Measurements from ENCODE around the gene USP36. TPM values are rescaled to one million over a fixed set of nuclear protein-coding genes. Genes with fewer than 3 reads are reported as not detected.

Gene USP36
- total RNA-seq, 2 experiments from 2014 or later: 47.2 to 144 TPM

DNA sequence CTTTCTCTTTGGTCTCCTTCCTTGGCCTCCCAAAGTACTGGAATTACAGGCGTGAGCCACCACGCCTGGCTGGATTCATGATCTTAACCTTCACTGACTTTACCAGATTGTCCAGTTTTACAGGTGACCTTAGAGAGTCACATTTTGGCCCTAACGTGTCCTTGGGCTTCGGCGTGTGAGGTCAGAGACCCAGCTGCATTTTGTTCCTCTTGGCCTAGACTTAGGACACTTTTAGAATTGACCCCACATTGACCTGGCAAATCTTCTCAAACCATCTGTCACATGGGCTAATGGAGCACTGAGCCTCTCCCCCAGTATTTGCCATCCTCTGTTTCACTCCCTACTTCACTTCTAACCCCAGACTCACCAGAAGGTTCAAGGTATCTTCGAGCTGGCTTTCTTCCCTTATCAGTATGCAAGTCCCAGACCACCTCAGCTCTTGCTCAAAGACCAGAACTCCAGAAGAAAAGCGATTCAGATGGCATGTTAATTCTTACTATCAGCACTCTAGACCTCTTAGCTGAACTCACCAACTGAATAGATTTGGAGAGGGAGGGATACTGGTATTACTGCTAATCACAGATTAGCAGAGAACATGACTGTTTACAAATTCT, 56.8 kb downstream of the USP36 start:
- Histone ChIP-seq H3K27ac (ENCODE audit: low read depth, low read length, poor library complexity, severe bottlenecking) (no peak overlapping the region), H3K4me1 (ENCODE audit: insufficient read depth, low read length, poor library complexity, severe bottlenecking) (peaks cover 27% of the 10 kb centered on the region), H3K4me2 (ENCODE audit: low read length) (no peak overlapping the region), H4K20me1 (ENCODE audit: insufficient read depth, low read length) (no peaks in the 10 kb centered on the region; the same call in 1 of the 2 replicates), H3K36me3 (ENCODE audit: insufficient read depth, low read length) (0 out of 2 replicates have a peak, but pooled peaks cover 3% of the 10 kb centered on the region), H2AFZ (ENCODE audit: low read length) (no peak overlapping the region), H3K9me2 (ENCODE audit: insufficient read depth, low read length) (no peaks in the 10 kb centered on the region), H3K9me3 (ENCODE audit: low read length) (no peaks in the 10 kb centered on the region), H3K4me3 (ENCODE audit: low read depth, low read length, poor library complexity, severe bottlenecking) (no peak overlapping the region), H3K79me2 (ENCODE audit: insufficient read depth, low read depth, low read length) (peaks cover 31% of the 10 kb centered on the region; the same call in 1 of the 2 replicates)
- BruUV-seq (replicated peaks): no TSS peak
- no peak for DNase-seq (ENCODE audit: low spot score)
- TF ChIP-seq, protein P1, sequence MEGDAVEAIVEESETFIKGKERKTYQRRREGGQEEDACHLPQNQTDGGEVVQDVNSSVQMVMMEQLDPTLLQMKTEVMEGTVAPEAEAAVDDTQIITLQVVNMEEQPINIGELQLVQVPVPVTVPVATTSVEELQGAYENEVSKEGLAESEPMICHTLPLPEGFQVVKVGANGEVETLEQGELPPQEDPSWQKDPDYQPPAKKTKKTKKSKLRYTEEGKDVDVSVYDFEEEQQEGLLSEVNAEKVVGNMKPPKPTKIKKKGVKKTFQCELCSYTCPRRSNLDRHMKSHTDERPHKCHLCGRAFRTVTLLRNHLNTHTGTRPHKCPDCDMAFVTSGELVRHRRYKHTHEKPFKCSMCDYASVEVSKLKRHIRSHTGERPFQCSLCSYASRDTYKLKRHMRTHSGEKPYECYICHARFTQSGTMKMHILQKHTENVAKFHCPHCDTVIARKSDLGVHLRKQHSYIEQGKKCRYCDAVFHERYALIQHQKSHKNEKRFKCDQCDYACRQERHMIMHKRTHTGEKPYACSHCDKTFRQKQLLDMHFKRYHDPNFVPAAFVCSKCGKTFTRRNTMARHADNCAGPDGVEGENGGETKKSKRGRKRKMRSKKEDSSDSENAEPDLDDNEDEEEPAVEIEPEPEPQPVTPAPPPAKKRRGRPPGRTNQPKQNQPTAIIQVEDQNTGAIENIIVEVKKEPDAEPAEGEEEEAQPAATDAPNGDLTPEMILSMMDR (conservative IDR thresholded peaks at IDR 0.05; ENCODE audit: low read length): no peak
- TF ChIP-seq EZH2phosphoT487 (IDR thresholded peaks at IDR 0.05; ENCODE audit: borderline replicate concordance, low read depth, low read length): no peak
- intact Hi-C loops (cut with micrococcal nuclease; ENCODE audit: unreplicated experiment): no loop called here
- CTCF ChIA-PET (ENCODE audit: unreplicated experiment): no interaction called here
- POLR2A ChIA-PET: interaction anchor here (0.5 to 0.7 kb wide), 2 partner anchors 16 to 1552 kb away, joined by 3 read pairs; no protein-coding TSS in a partner anchor

- no peak for DNase-seq (ENCODE audit: low spot score)
- Histone ChIP-seq H3K4me3 (ENCODE audit: low read depth, low read length, poor library complexity, severe bottlenecking) (peak within 1 kb of the TSS; percentile 91), H3K79me2 (ENCODE audit: insufficient read depth, low read depth, low read length) (peaks cover 50% of the 10 kb centered on the region), H3K9me3 (ENCODE audit: low read length) (no peaks in the 10 kb centered on the region), H3K36me3 (ENCODE audit: insufficient read depth, low read length) (no peaks in the 10 kb centered on the region), H4K20me1 (ENCODE audit: insufficient read depth, low read length) (no peaks in the 10 kb centered on the region; the same call in 1 of the 2 replicates), H3K27ac (ENCODE audit: low read depth, low read length, poor library complexity, severe bottlenecking) (peak within 1 kb of the TSS; percentile 85), H3K4me2 (ENCODE audit: low read length) (peak within 1 kb of the TSS; percentile 83), H2AFZ (ENCODE audit: low read length) (peak within 1 kb of the TSS; percentile 61; the same call in 1 of the 2 replicates), H3K9me2 (ENCODE audit: insufficient read depth, low read length) (no peaks in the 10 kb centered on the region), H3K4me1 (ENCODE audit: insufficient read depth, low read length, poor library complexity, severe bottlenecking) (peaks cover 37% of the 10 kb centered on the region)
- BruUV-seq (replicated peaks): no TSS peak
- intact Hi-C loops (cut with micrococcal nuclease; ENCODE audit: unreplicated experiment): loop anchor here (2.0 kb wide), 3 partner anchors 59 to 73 kb away; partner anchors contain the start of gene USP36
- CTCF ChIA-PET (ENCODE audit: unreplicated experiment): no interaction called here
- TF ChIP-seq, protein P1 (conservative IDR thresholded peaks at IDR 0.05; ENCODE audit: low read length): no peak
- no peak for TF ChIP-seq EZH2phosphoT487 (IDR thresholded peaks at IDR 0.05; ENCODE audit: borderline replicate concordance, low read depth, low read length)
- POLR2A ChIA-PET: no interaction called here
Measured at GRCh38 chr17:78781893-78782304, 58.7 kb downstream of the USP36 start, which contains the start of gene CYTH1. TSS of gene CYTH1 (minus strand) at chr17:78782273. CDS start at chr17:78782223, 50 bp downstream.

All from OCI-LY7 (cell line).